Activated T-helper 1 cell treated with Interleukin-2 at 50 U/mL for 16 hours (primary cell): Measurements from ENCODE around the gene DSCAM.
"Not testable (repeated sequence)": the region's sequence is repeated elsewhere in the genome, so short reads cannot be mapped to it uniquely, and the experiment has no call there.

ENCODE experiments used
- DNase-seq: peaks from one replicate; pipeline ENCODE4 v3.0.0-alpha.2; 2020; ENCODE audit warnings: low read depth

The DSCAM gene

GRCh38 chr21:40846587-40847411, at the start of gene DSCAM:
DSCAM (minus strand) TSS chr21:40847158; CDS start chr21:40846661, 497 bp downstream.
- DNase-seq: no peak

- DNase-seq: not testable (repeated sequence)
Measured at GRCh38 chr21:40895697-40896096, 48.7 kb upstream of the DSCAM start.

- DNase-seq: no peak
Measured at GRCh38 chr21:40886931-40887330, 40.0 kb upstream of the DSCAM start.

- no peak for DNase-seq
Measured at GRCh38 chr21:40886006-40886405, 39.0 kb upstream of the DSCAM start.

- no peak for DNase-seq
Measured at GRCh38 chr21:40882192-40882915, 35.4 kb upstream of the DSCAM start.

- no peak for DNase-seq
Measured at GRCh38 chr21:40881767-40882166, 34.8 kb upstream of the DSCAM start.

GRCh38 chr21:40871099-40871498, 24.1 kb upstream of the DSCAM start:
- DNase-seq: no peak

- no peak for DNase-seq
Measured at GRCh38 chr21:40863839-40864238, 16.9 kb upstream of the DSCAM start.

GRCh38 chr21:40858517-40858916, 11.6 kb upstream of the DSCAM start:
- DNase-seq: no peak

GRCh38 chr21:40853956-40854688, 7.2 kb upstream of the DSCAM start:
- DNase-seq: no peak

- DNase-seq: no peak
Measured at GRCh38 chr21:40852563-40852962, 5.6 kb upstream of the DSCAM start.

- no peak for DNase-seq
Measured at GRCh38 chr21:40851749-40852148, 4.8 kb upstream of the DSCAM start.

GRCh38 chr21:40850071-40850470, 3.1 kb upstream of the DSCAM start:
- DNase-seq: no peak

GRCh38 chr21:40847951-40848350, 993 bp upstream of the DSCAM start:
- DNase-seq: no peak

GRCh38 chr21:40846103-40846502, 855 bp downstream of the DSCAM start:
- DNase-seq: no peak

- no peak for DNase-seq
Measured at GRCh38 chr21:40845441-40845995, 1.4 kb downstream of the DSCAM start.

- no peak for DNase-seq
Measured at GRCh38 chr21:40844935-40845334, 2.0 kb downstream of the DSCAM start.

GRCh38 chr21:40842197-40842552, 4.8 kb downstream of the DSCAM start:
- no peak for DNase-seq

GRCh38 chr21:40841524-40842196, 5.3 kb downstream of the DSCAM start:
- no peak for DNase-seq

- no peak for DNase-seq
Measured at GRCh38 chr21:40840401-40841125, 6.4 kb downstream of the DSCAM start.

- no peak for DNase-seq
Measured at GRCh38 chr21:40839521-40839920, 7.4 kb downstream of the DSCAM start.
